T-helper 17 cell (primary cell): ENCODE results near the gene LRRC25. TPM values are rescaled to one million over a fixed set of nuclear protein-coding genes. Genes with fewer than 3 reads are reported as not detected.
"Not testable (repeated sequence)": the region's sequence is repeated elsewhere in the genome, so short reads cannot be mapped to it uniquely, and the experiment has no call there.

Experiments
- ATAC-seq: fragments of 150-1000 bp; cut with Tn5 transposase; 2 replicates; pipeline ENCODE4 v1.10.0; 2021; ENCODE audit warnings: mild to moderate bottlenecking, moderate library complexity
- DNase-seq, 3 donors: peaks; one replicate each; pipeline versions ENCODE4 v3.0.0 to v3.0.0-alpha.2; 2020 to 2021
- H3K9me3 ChIP-seq: one replicate; pipeline ENCODE4 v1.7.0; 2013; ENCODE audit warnings: low read length, mild to moderate bottlenecking; ENCODE audit not compliant: control insufficient read depth, poor library complexity, severe bottlenecking
- H3K27ac Mint-ChIP-seq: one replicate; pipeline ENCODE4 v1.8.0; 2022; ENCODE audit warnings: mild to moderate bottlenecking, moderate library complexity, mixed read lengths
- H3K27me3 Mint-ChIP-seq: one replicate; pipeline ENCODE4 v1.8.0; 2022; ENCODE audit warnings: mixed read lengths
- H3K36me3 Mint-ChIP-seq: one replicate; pipeline ENCODE4 v1.8.0; 2022; ENCODE audit warnings: low read depth, mixed read lengths
- H3K4me1 Mint-ChIP-seq: one replicate; pipeline ENCODE4 v1.8.0; 2022; ENCODE audit warnings: mild to moderate bottlenecking, mixed read lengths
- H3K4me3 Mint-ChIP-seq: one replicate; pipeline ENCODE4 v1.8.0; 2022; ENCODE audit warnings: mild to moderate bottlenecking, moderate library complexity, mixed read lengths
- total RNA-seq, 4 donors: library from RNA in 2 of 4; stranded (reverse) in 2 of 4; gene quantifications; one replicate each; pipeline ENCODE4 v1.2.3 and lab custom pipeline; 2022 to 2026

Gene LRRC25
- total RNA-seq, 2 donors from 2014 or later = 0.63 to 3.2 TPM

GRCh38 chr19:18383622-18384021 is 13.8 kb downstream of the LRRC25 start:
- peaks cover 50% of the 10 kb centered on the region for H3K27me3 Mint-ChIP-seq
- H3K9me3 ChIP-seq, H3K36me3 Mint-ChIP-seq, H3K4me1 Mint-ChIP-seq, DNase-seq, H3K4me3 Mint-ChIP-seq, ATAC-seq, H3K27ac Mint-ChIP-seq: not testable (repeated sequence)

DNA sequence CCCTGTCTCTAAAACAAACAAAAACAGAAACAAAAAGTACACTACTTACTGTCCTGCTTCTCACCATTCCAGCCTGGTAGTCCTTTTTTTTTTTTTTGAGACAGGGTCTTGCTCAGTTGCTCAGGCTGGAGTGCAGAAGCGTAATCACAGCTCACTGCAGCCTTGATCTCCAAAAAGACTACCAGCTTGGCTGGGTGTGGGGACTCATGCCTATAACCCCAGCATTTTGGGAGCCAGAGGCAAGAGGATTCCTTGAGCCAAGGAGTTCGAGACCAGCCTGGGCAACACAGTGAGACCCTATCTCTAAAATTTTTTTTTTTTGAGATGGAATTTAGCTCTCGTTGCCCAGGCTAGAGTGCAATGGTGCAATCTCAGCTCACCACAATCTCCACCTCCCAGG is 16.6 kb downstream of the LRRC25 start:
- H3K4me1 Mint-ChIP-seq = no peaks in the 10 kb centered on the region
- no peaks in the 10 kb centered on the region for H3K36me3 Mint-ChIP-seq
- no peaks in the 10 kb centered on the region for H3K9me3 ChIP-seq
- DNase-seq (no peak), ATAC-seq (no peak)
- H3K27ac Mint-ChIP-seq = no peak overlapping the region
- H3K27me3 Mint-ChIP-seq = peaks cover 37% of the 10 kb centered on the region
- H3K4me3 Mint-ChIP-seq = no peak overlapping the region

DNA sequence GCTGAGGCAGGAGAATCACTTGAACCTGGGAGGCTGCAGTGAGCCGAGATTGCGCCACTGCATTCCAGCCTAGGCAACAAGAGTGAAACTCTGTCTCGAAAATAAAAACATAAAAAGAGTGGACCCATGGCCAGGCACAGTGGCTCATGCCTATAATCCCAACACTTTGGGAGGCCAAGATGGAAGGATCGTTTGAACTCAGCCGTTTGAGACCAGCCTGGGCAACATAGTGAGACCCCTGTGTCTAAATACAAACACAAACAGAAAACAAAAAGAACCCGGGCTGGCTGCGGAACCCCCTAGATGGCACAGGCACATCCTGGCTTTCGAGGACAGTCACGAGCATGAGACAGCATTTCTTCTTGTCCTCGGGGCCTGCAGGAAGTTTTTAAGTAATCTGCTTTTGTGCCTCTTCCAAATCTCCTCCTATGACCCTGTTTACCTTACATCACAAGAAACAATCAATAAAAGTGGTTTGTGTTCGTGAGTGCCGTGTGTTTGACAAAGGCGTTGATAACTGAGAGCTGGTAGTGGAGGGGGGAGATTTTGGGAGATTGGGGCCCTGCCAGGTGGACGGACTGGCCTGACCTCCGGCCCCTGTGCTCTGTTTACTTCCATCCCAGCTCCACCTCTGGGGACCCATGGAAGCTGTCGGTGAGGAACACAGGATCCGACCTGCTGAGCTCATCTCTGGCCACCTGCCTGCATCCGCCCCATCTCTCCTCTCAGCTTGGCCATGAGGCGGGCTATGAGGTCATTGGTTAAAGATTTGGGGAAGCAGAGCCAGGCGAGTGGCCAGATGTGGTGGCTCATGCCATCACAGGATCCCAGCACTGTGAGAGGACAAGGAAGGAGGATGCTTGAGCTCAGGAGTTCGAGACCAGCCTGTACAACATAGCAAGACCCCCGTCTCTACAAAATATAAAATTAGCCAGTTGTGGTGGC is 17.3 kb downstream of the LRRC25 start:
- ATAC-seq = no peak
- no peak for DNase-seq
- Mint-ChIP-seq H3K4me3 (no peak overlapping the region), H3K4me1 (no peaks in the 10 kb centered on the region), H3K36me3 (no peaks in the 10 kb centered on the region), H3K27ac (no peak overlapping the region), H3K27me3 (peaks cover 29% of the 10 kb centered on the region)
- no peaks in the 10 kb centered on the region for H3K9me3 ChIP-seq

DNA sequence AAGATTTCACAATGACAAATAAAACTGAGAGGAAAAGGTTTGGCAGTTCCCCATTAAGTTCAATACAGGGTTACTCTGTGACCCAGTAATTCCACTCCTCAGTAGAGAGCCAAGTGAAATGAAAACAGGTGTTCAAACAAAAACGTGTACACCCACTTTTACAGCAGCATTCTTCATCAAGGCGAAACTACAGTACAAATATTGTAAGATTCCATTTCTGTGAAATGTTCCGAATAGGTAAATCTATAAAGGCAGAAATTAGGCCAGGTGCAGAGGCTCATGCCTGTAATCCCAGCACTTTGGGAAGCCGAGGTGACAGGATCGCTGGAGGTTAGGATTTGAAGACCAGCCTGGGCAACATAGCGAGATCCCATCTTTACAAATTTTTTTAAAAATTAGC is 20.4 kb downstream of the LRRC25 start:
- peaks cover 6% of the 10 kb centered on the region for H3K4me1 Mint-ChIP-seq
- H3K27ac Mint-ChIP-seq = no peak overlapping the region
- no peaks in the 10 kb centered on the region for H3K36me3 Mint-ChIP-seq
- H3K9me3 ChIP-seq = no peaks in the 10 kb centered on the region
- no peak for DNase-seq
- no peak overlapping the region for H3K4me3 Mint-ChIP-seq
- no peak for ATAC-seq
- peaks cover 19% of the 10 kb centered on the region for H3K27me3 Mint-ChIP-seq

DNA sequence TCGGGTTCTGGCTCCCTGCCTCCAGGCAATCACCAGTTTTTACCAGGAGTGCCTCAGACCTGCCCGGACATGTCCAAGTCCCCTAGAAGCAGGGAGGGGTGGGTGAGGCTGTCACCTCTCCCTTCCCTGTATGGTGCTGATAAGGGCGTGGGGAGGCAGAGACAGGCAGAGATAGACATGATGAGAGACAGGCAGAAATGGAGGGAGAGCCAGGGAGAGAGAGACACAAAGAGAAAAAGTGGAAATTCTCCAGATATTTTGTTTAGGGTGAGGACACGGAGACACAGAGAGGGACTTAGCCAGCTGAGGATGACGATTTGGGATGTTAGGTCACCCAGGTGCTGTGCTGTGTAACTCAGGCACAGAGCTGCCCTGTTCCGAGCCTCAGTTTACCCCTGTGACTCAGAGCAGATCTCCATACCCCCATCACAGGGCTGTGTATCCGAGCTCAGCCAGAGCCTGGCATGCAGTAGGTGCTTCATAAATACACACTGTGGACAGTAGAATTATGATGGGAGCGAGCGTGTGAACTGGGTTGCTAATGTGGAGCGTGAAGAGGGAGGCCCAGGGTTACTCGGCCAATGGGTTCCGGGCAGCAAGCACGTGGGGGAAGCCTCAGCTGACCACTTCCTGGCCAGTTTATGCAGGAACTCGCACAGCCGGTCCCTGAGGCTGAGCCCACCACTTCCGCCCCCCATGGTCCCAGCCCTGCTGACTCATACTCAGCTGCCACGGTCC is 23.4 kb downstream of the LRRC25 start:
- Mint-ChIP-seq H3K27ac (peak overlapping the region; percentile 61), H3K27me3 (peaks cover 7% of the 10 kb centered on the region), H3K4me3 (no peak overlapping the region), H3K36me3 (no peaks in the 10 kb centered on the region), H3K4me1 (peaks cover 6% of the 10 kb centered on the region)
- DNase-seq (no peak), ATAC-seq (peak; percentile 79)
- no peaks in the 10 kb centered on the region for H3K9me3 ChIP-seq

GRCh38 chr19:18373407-18373891 is 24.0 kb downstream of the LRRC25 start:
- H3K4me1 Mint-ChIP-seq = peaks cover 6% of the 10 kb centered on the region
- peaks cover 7% of the 10 kb centered on the region for H3K27me3 Mint-ChIP-seq
- no peak overlapping the region for H3K4me3 Mint-ChIP-seq
- no peaks in the 10 kb centered on the region for H3K36me3 Mint-ChIP-seq
- no peak for ATAC-seq
- no peak for DNase-seq
- no peaks in the 10 kb centered on the region for H3K9me3 ChIP-seq
- H3K27ac Mint-ChIP-seq = peak overlapping the region; percentile 61

DNA sequence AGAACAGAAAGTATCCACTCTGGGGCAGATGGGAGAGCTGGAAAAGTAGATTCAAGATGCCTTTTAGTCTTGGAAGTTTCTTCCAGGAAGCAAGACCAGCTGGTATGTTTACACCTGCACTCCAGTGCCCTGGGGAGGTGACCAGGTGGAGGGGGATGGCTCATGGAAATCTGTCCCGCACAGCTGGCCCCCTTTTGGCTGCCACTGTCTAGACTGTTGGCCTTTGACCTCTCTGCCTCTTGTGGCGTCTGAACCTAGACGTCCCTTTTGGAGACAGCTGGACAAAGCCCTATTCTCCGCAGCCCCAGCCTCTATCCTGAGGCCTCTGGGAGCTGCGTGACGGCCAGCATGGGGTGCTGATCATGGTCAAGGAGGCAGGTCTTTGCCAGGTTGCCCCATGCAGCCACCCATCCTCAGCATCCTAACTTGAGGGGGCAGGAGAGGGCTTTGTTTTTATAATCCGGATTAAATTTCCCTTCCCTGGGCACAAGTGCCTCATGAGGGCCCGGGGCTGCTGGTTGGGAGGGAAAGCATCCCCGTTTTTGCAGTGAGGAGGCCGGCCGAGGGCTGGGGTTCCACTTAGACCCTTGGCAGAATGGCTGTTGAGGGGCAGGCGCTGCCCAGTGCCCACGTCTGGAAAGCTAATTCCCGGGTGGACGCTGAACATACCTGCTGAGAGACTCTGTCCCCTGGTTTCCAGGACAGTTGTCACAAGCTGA is 28.8 kb downstream of the LRRC25 start:
- ATAC-seq (no peak), DNase-seq (no peak)
- H3K9me3 ChIP-seq = no peaks in the 10 kb centered on the region
- Mint-ChIP-seq H3K36me3 (no peaks in the 10 kb centered on the region), H3K27ac (no peak overlapping the region), H3K27me3 (peaks cover 2% of the 10 kb centered on the region), H3K4me1 (peaks cover 3% of the 10 kb centered on the region), H3K4me3 (no peak overlapping the region)

DNA sequence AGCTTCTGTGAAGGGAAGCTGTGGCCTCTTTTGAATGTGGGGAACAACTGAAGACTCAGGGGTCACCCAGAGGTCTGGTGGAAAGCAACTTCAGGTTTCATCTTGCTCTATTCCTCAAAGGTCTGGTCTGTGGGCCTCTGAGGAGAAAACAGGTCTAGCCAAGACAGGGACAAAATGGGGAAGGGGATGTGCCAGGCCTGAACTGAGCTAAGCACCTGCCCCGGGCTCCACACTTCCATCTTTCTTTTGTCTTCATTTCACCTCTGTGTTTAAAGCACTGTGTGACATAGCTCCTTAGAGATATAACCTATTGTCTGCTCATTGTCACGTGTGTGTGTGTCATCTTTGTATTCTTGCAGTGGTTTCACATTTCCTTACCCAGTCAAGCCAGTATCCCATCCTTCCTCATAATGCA is 31.4 kb downstream of the LRRC25 start:
- no peak for ATAC-seq
- no peaks in the 10 kb centered on the region for H3K27me3 Mint-ChIP-seq
- no peaks in the 10 kb centered on the region for H3K9me3 ChIP-seq
- no peak overlapping the region for H3K4me3 Mint-ChIP-seq
- no peak overlapping the region for H3K27ac Mint-ChIP-seq
- DNase-seq = no peak
- H3K4me1 Mint-ChIP-seq = peaks cover 3% of the 10 kb centered on the region
- peaks cover 4% of the 10 kb centered on the region for H3K36me3 Mint-ChIP-seq

DNA sequence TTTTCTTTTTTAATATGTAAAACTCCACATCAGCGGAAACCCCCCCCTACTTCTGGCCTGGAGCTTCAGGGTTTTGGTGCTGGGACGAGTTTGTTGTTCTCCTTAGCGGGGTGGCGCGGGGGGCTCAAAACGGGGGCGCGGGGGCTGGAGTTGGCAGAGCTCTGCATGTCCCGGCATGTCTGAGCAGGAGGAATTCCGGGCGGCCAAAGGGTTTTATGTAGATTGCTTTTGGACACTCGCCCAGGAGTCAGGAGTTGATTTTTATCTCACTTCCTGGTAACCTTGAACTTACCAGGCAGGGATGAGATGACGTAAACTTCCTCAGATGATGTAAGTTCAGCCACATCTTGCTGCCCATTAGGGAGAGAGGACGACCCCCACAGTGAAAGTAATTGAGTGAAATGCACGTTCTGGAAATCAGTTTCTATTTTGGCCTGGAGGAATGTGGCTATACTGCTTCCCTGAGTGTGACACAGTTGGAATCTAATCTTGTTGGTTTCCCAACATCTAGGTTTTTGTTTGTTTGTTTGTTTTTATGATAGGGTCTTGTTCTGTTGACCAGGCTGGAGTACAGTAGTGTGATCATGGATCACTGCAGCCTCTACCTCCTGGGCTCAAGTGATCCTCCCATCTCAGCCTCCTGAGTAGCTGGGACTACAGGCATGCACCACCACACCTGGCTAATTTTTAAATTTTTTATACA is 32.4 kb downstream of the LRRC25 start:
- no peak overlapping the region for H3K27ac Mint-ChIP-seq
- H3K27me3 Mint-ChIP-seq = no peaks in the 10 kb centered on the region
- DNase-seq = no peak
- H3K4me3 Mint-ChIP-seq = no peak overlapping the region
- ATAC-seq = no peak
- H3K9me3 ChIP-seq = no peaks in the 10 kb centered on the region
- peaks cover 4% of the 10 kb centered on the region for H3K36me3 Mint-ChIP-seq
- peaks cover 3% of the 10 kb centered on the region for H3K4me1 Mint-ChIP-seq

DNA sequence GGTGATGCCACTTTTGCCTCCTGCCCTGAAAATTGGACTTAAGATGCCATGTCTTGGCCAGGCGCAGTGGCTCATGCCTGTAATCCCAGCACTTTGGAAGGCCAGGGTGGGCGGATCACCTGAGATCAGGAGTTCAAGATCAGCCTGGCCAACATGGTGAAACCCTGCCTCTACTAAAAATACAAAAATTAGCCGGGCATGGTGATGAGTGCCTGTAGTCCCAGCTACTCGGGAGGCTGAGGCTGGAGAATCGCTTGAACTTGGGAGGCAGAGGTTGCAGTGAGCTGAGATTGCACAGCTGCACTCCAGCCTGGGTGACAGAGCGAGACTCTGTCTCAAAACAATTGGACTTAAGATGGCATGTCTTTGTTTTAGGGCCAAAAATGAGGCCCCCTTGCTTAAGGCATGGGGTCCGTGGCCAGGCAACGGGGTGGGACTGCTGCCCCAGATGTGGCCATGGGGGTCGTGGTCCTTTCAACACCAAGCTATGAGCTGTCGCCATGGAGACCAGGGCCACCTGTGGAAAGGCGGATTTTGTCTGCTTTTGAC is 33.1 kb downstream of the LRRC25 start:
- H3K4me1 Mint-ChIP-seq, H3K36me3 Mint-ChIP-seq, ATAC-seq, H3K9me3 ChIP-seq, H3K4me3 Mint-ChIP-seq, H3K27me3 Mint-ChIP-seq, DNase-seq: not testable (repeated sequence)
- H3K27ac Mint-ChIP-seq = peak overlapping the region; percentile 56

DNA sequence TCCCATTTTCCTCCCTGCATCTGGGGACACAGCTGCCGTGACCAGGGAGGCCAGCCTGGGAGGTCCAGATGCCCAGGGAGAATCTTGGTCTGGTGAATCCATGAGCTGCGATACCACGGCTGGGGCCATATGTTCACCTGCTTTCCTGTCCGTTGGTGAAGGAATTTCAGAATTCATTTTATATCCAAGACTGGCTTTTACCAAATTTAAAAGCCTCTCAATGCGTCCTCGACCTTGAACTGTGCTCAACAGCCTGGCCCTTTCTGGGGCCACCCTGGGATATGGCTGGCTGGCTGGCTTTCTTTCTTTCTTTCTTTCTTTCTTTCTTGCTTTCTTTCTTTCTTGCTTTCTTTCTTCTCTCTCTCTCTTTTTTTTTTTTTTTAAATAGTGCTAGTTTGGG is 33.6 kb downstream of the LRRC25 start:
- no peaks in the 10 kb centered on the region for H3K9me3 ChIP-seq
- H3K4me1 Mint-ChIP-seq = peaks cover 3% of the 10 kb centered on the region
- peaks cover 8% of the 10 kb centered on the region for H3K36me3 Mint-ChIP-seq
- DNase-seq (no peak), ATAC-seq (no peak)
- no peak overlapping the region for H3K4me3 Mint-ChIP-seq
- H3K27me3 Mint-ChIP-seq = no peaks in the 10 kb centered on the region
- peak overlapping the region; percentile 56 for H3K27ac Mint-ChIP-seq

- H3K9me3 ChIP-seq = no peaks in the 10 kb centered on the region
- DNase-seq = no peak
- no peaks in the 10 kb centered on the region for H3K27me3 Mint-ChIP-seq
- H3K36me3 Mint-ChIP-seq = peaks cover 8% of the 10 kb centered on the region
- no peak overlapping the region for H3K4me3 Mint-ChIP-seq
- no peak overlapping the region for H3K27ac Mint-ChIP-seq
- no peak for ATAC-seq
- peaks cover 3% of the 10 kb centered on the region for H3K4me1 Mint-ChIP-seq
These were observed 34.4 kb downstream of the LRRC25 start for GRCh38 chr19:18362934-18363542.
